Measurements from ENCODE around the gene FAR1. TPM values are rescaled to one million over a fixed set of nuclear protein-coding genes. Genes with fewer than 3 reads are reported as not detected.
"Not testable (repeated sequence)": the region's sequence is repeated elsewhere in the genome, so short reads cannot be mapped to it uniquely, and the experiment has no call there.

Gene FAR1
- total and polyA plus RNA-seq, 9 donors, result 28.3 to 53.7 (median 41.1) TPM

GRCh38 chr11:13745165-13745564 is 76.7 kb downstream of the FAR1 start:
- Histone ChIP-seq H3K9me3 (replicated peaks; ENCODE audit: control insufficient read depth, low read depth, low read length) (no peaks in the 10 kb centered on the region), H3K27me3 (ENCODE audit: control insufficient read depth, insufficient read depth, low read length) (no peaks in the 10 kb centered on the region), H3K36me3 (ENCODE audit: control insufficient read depth, insufficient read depth, low read length) (no peaks in the 10 kb centered on the region), H3K27ac (ENCODE audit: low read length) (no peak overlapping the region), H3K4me3 (ENCODE audit: low read length) (no peak overlapping the region), H3K4me1 (ENCODE audit: control insufficient read depth, insufficient read depth, low read length) (no peaks in the 10 kb centered on the region)
- peak; percentile 13 for DNase-seq
- WGBS (ENCODE audit: insufficient coverage), result 33% methylated on average over 1 of the region's 2 CpGs

GRCh38 chr11:13753316-13753715 is 84.8 kb downstream of the FAR1 start:
- not testable (repeated sequence) for H3K4me3 ChIP-seq (ENCODE audit: low read length); H3K27me3 ChIP-seq (ENCODE audit: control insufficient read depth, insufficient read depth, low read length); H3K36me3 ChIP-seq (ENCODE audit: control insufficient read depth, insufficient read depth, low read length); H3K9me3 ChIP-seq (replicated peaks; ENCODE audit: control insufficient read depth, low read depth, low read length); H3K27ac ChIP-seq (ENCODE audit: low read length); H3K4me1 ChIP-seq (ENCODE audit: control insufficient read depth, insufficient read depth, low read length); DNase-seq
- no CpG with 5 or more reads among the region's 5 CpGs for WGBS (ENCODE audit: insufficient coverage)

- H3K27ac ChIP-seq (ENCODE audit: low read length), result no peak overlapping the region
- WGBS (ENCODE audit: insufficient coverage), result 81% methylated on average over 8 of the region's 9 CpGs
- DNase-seq, result no peak
- H3K4me1 ChIP-seq (ENCODE audit: control insufficient read depth, insufficient read depth, low read length), result no peaks in the 10 kb centered on the region
- H3K9me3 ChIP-seq (replicated peaks; ENCODE audit: control insufficient read depth, low read depth, low read length), result no peaks in the 10 kb centered on the region
- no peaks in the 10 kb centered on the region for H3K27me3 ChIP-seq (ENCODE audit: control insufficient read depth, insufficient read depth, low read length)
- no peak overlapping the region for H3K4me3 ChIP-seq (ENCODE audit: low read length)
- no peaks in the 10 kb centered on the region for H3K36me3 ChIP-seq (ENCODE audit: control insufficient read depth, insufficient read depth, low read length)
These were observed 90.6 kb downstream of the FAR1 start for GRCh38 chr11:13759050-13759449.

GRCh38 chr11:13760115-13760514 is 91.6 kb downstream of the FAR1 start:
- no peaks in the 10 kb centered on the region for H3K9me3 ChIP-seq (replicated peaks; ENCODE audit: control insufficient read depth, low read depth, low read length)
- 94% methylated on average over 3 of the region's 3 CpGs for WGBS (ENCODE audit: insufficient coverage)
- H3K27me3 ChIP-seq (ENCODE audit: control insufficient read depth, insufficient read depth, low read length), result no peaks in the 10 kb centered on the region
- no peak overlapping the region for H3K4me3 ChIP-seq (ENCODE audit: low read length)
- H3K27ac ChIP-seq (ENCODE audit: low read length), result no peak overlapping the region
- H3K4me1 ChIP-seq (ENCODE audit: control insufficient read depth, insufficient read depth, low read length), result no peaks in the 10 kb centered on the region
- DNase-seq, result no peak
- no peaks in the 10 kb centered on the region for H3K36me3 ChIP-seq (ENCODE audit: control insufficient read depth, insufficient read depth, low read length)

GRCh38 chr11:13761250-13761649 is 92.8 kb downstream of the FAR1 start:
- no peaks in the 10 kb centered on the region for H3K36me3 ChIP-seq (ENCODE audit: control insufficient read depth, insufficient read depth, low read length)
- H3K9me3 ChIP-seq (replicated peaks; ENCODE audit: control insufficient read depth, low read depth, low read length), result no peaks in the 10 kb centered on the region
- H3K27me3 ChIP-seq (ENCODE audit: control insufficient read depth, insufficient read depth, low read length), result no peaks in the 10 kb centered on the region
- no CpG with 5 or more reads among the region's 2 CpGs for WGBS (ENCODE audit: insufficient coverage)
- no peak overlapping the region for H3K27ac ChIP-seq (ENCODE audit: low read length)
- H3K4me3 ChIP-seq (ENCODE audit: low read length), result no peak overlapping the region
- no peaks in the 10 kb centered on the region for H3K4me1 ChIP-seq (ENCODE audit: control insufficient read depth, insufficient read depth, low read length)
- DNase-seq, result no peak

GRCh38 chr11:13761716-13762115 is 93.2 kb downstream of the FAR1 start:
- Histone ChIP-seq H3K9me3 (replicated peaks; ENCODE audit: control insufficient read depth, low read depth, low read length) (no peaks in the 10 kb centered on the region), H3K4me3 (ENCODE audit: low read length) (no peak overlapping the region), H3K4me1 (ENCODE audit: control insufficient read depth, insufficient read depth, low read length) (no peaks in the 10 kb centered on the region), H3K36me3 (ENCODE audit: control insufficient read depth, insufficient read depth, low read length) (no peaks in the 10 kb centered on the region), H3K27ac (ENCODE audit: low read length) (no peak overlapping the region), H3K27me3 (ENCODE audit: control insufficient read depth, insufficient read depth, low read length) (no peaks in the 10 kb centered on the region)
- DNase-seq, result peak; percentile 15
- 0% methylated on average over 1 of the region's 2 CpGs for WGBS (ENCODE audit: insufficient coverage)

GRCh38 chr11:13762718-13763117 is 94.2 kb downstream of the FAR1 start:
- Histone ChIP-seq H3K4me3 (ENCODE audit: low read length) (no peak overlapping the region), H3K27me3 (ENCODE audit: control insufficient read depth, insufficient read depth, low read length) (no peaks in the 10 kb centered on the region), H3K27ac (ENCODE audit: low read length) (no peak overlapping the region), H3K4me1 (ENCODE audit: control insufficient read depth, insufficient read depth, low read length) (no peaks in the 10 kb centered on the region), H3K36me3 (ENCODE audit: control insufficient read depth, insufficient read depth, low read length) (no peaks in the 10 kb centered on the region), H3K9me3 (replicated peaks; ENCODE audit: control insufficient read depth, low read depth, low read length) (no peaks in the 10 kb centered on the region)
- no peak for DNase-seq
- 17% methylated on average over 1 of the region's 4 CpGs for WGBS (ENCODE audit: insufficient coverage)

GRCh38 chr11:13763341-13763740 is 94.9 kb downstream of the FAR1 start:
- no peak for DNase-seq
- Histone ChIP-seq H3K9me3 (replicated peaks; ENCODE audit: control insufficient read depth, low read depth, low read length) (no peaks in the 10 kb centered on the region), H3K36me3 (ENCODE audit: control insufficient read depth, insufficient read depth, low read length) (no peaks in the 10 kb centered on the region), H3K27me3 (ENCODE audit: control insufficient read depth, insufficient read depth, low read length) (no peaks in the 10 kb centered on the region), H3K4me3 (ENCODE audit: low read length) (no peak overlapping the region), H3K27ac (ENCODE audit: low read length) (no peak overlapping the region), H3K4me1 (ENCODE audit: control insufficient read depth, insufficient read depth, low read length) (no peaks in the 10 kb centered on the region)
- WGBS (ENCODE audit: insufficient coverage), result no CpG with 5 or more reads among the region's 3 CpGs

- DNase-seq, result no peak
- no peaks in the 10 kb centered on the region for H3K36me3 ChIP-seq (ENCODE audit: control insufficient read depth, insufficient read depth, low read length)
- no peak overlapping the region for H3K27ac ChIP-seq (ENCODE audit: low read length)
- no peaks in the 10 kb centered on the region for H3K27me3 ChIP-seq (ENCODE audit: control insufficient read depth, insufficient read depth, low read length)
- no peaks in the 10 kb centered on the region for H3K4me1 ChIP-seq (ENCODE audit: control insufficient read depth, insufficient read depth, low read length)
- 54% methylated on average over 3 of the region's 3 CpGs for WGBS (ENCODE audit: insufficient coverage)
- no peak overlapping the region for H3K4me3 ChIP-seq (ENCODE audit: low read length)
- no peaks in the 10 kb centered on the region for H3K9me3 ChIP-seq (replicated peaks; ENCODE audit: control insufficient read depth, low read depth, low read length)
These were observed 97.4 kb downstream of the FAR1 start for GRCh38 chr11:13765886-13766285.

- H3K4me3 ChIP-seq (ENCODE audit: low read length), result no peak overlapping the region
- no peaks in the 10 kb centered on the region for H3K4me1 ChIP-seq (ENCODE audit: control insufficient read depth, insufficient read depth, low read length)
- H3K27me3 ChIP-seq (ENCODE audit: control insufficient read depth, insufficient read depth, low read length), result no peaks in the 10 kb centered on the region
- no peak for DNase-seq
- H3K9me3 ChIP-seq (replicated peaks; ENCODE audit: control insufficient read depth, low read depth, low read length), result no peaks in the 10 kb centered on the region
- no CpG with 5 or more reads among the region's 1 CpG for WGBS (ENCODE audit: insufficient coverage)
- H3K36me3 ChIP-seq (ENCODE audit: control insufficient read depth, insufficient read depth, low read length), result no peaks in the 10 kb centered on the region
- no peak overlapping the region for H3K27ac ChIP-seq (ENCODE audit: low read length)
These were observed 99.0 kb downstream of the FAR1 start for GRCh38 chr11:13767471-13767870.

- DNase-seq, result no peak
- no CpG with 5 or more reads among the region's 2 CpGs for WGBS (ENCODE audit: insufficient coverage)
- H3K9me3 ChIP-seq (replicated peaks; ENCODE audit: control insufficient read depth, low read depth, low read length), result no peaks in the 10 kb centered on the region
These were observed 100.7 kb downstream of the FAR1 start for GRCh38 chr11:13769188-13769587.

More at GRCh38 chr11:13769188-13769587, 100.7 kb downstream of the FAR1 start:
- no peaks in the 10 kb centered on the region for H3K36me3 ChIP-seq (ENCODE audit: control insufficient read depth, insufficient read depth, low read length)
- H3K27me3 ChIP-seq (ENCODE audit: control insufficient read depth, insufficient read depth, low read length), result no peaks in the 10 kb centered on the region
- H3K4me3 ChIP-seq (ENCODE audit: low read length), result no peak overlapping the region
- no peak overlapping the region for H3K27ac ChIP-seq (ENCODE audit: low read length)
- no peaks in the 10 kb centered on the region for H3K4me1 ChIP-seq (ENCODE audit: control insufficient read depth, insufficient read depth, low read length)

Data from muscle of leg (tissue), 11 donors.